Adrenal gland (tissue), 12 donors: ENCODE measurements around the gene PURB. TPM values are rescaled to one million over a fixed set of nuclear protein-coding genes. Genes with fewer than 3 reads are reported as not detected.

Source experiments
- DNase-seq, 7 donors: peaks; one replicate each; pipeline ENCODE4 v3.0.0-alpha.2; 2019 to 2020
- H3K27ac ChIP-seq, 5 donors: fragments of 200-600 bp; sonication (generic) in 4 of 5; 1 replicate in 3 of 5; 2 replicates in 2 of 5; pipeline versions ENCODE4 v1.5.1 to v1.8.0; 2016 to 2020; ENCODE audit warnings: mild to moderate bottlenecking in 1 of 5
- H3K27me3 ChIP-seq: fragments of 200-600 bp; 2 replicates; pipeline ENCODE4 v1.8.0; 2021
- H3K36me3 ChIP-seq, 2 donors: fragments of 200-600 bp; replicated peaks in 1 of 2; 1 replicate in 1 of 2; 2 replicates in 1 of 2; pipeline versions ENCODE4 v1.5.1 to v1.8.0; 2018 to 2022
- H3K4me1 ChIP-seq, 2 donors: fragments of 200-600 bp; replicated peaks in 1 of 2; 1 replicate in 1 of 2; 2 replicates in 1 of 2; pipeline versions ENCODE4 v1.5.1 to v1.8.0; 2018 to 2021
- H3K4me3 ChIP-seq, 4 donors: fragments of 200-600 bp; sonication (generic) in 3 of 4; one replicate each; pipeline ENCODE4 v1.5.1; 2016 to 2018
- H3K9me3 ChIP-seq, 3 donors: fragments of 200-600 bp; sonication (generic) in 1 of 3; replicated peaks in 1 of 3; 1 replicate in 2 of 3; 2 replicates in 1 of 3; pipeline versions ENCODE4 v1.5.1 to v1.8.0; 2016 to 2021
- CTCF ChIP-seq, 6 experiments: fragments of 450-650 bp in 4 of 6; fragments of 200-600 bp in 2 of 6; sonication (generic) in 1 of 6; IDR thresholded peaks; 1 replicate in 5 of 6; 2 replicates in 1 of 6; pipeline versions ENCODE4 v1.5.1 to v1.8.0; 2016 to 2021; ENCODE audit warnings: antibody characterized with exemption in 6 of 6, mild to moderate bottlenecking in 2 of 6, moderate library complexity in 1 of 6
- POLR2A ChIP-seq, 2 donors: fragments of 450-650 bp; IDR thresholded peaks; one replicate each; pipeline ENCODE4 v1.6.1; 2017; ENCODE audit warnings: antibody characterized with exemption in 2 of 2, mild to moderate bottlenecking in 2 of 2, moderate library complexity in 1 of 2
- WGBS, 4 donors: extraction: QIAGEN DNeasy Blood & Tissue Kit in 2 of 4; methylation state at CpG; one replicate each; pipeline versions ENCODE4 v1.1.5 to v1.1.7; 2013 to 2017; 5-methylcytosine and 5-hydroxymethylcytosine counted together
- intact Hi-C, 2 donors: fragments of 100-400 bp; cut with DNase I; formaldehyde crosslinking; loops; one replicate each; pipeline versions ENCODE4 v1.14.1 to v1.15.0; 2022 to 2023
- polyA plus RNA-seq, 3 donors: library from polyadenylated mRNA; stranded (reverse); fragments of 200-250 nt in 2 of 3; fragments of 350-450 nt in 1 of 3; fragmentation: Illumina TruSeq in 1 of 3; extraction: RNeasy Lipid Tissue Mini Kit (QIAGEN cat#74804) in 1 of 3; gene quantifications; one replicate each; pipeline ENCODE4 v1.2.3, GENCODE V29; 2013 to 2014
- total RNA-seq, 9 donors: library from RNA; depleted of rRNA in 4 of 9; stranded (reverse); fragments of >200 nt in 4 of 9; fragments of 120-200 nt in 1 of 9; fragmentation: NEBNext Ultra II Directional in 1 of 9; extraction: Animal tissue kit (Norgen Biotek cat#: 25700) in 1 of 9; gene quantifications; one replicate each; pipeline versions ENCODE4 v1.1.0 to v1.2.4, GENCODE V29; 2013 to 2023
- donor health status: healthy with polysubstance abuse.
- donor health status: Bipolar disorder and iron deficiency.
- donor health status: DM: yes; HTN: yes; CAD: no.
- donor health status: DM: no; HTN: no; CAD: no.
- donor health status: DM: no; HTN: no; CAD: no.
- donor health status: DM: yes; HTN: yes; CAD: no.

The PURB gene
- total and polyA plus RNA-seq, 12 donors: 4.6 to 23.3 (median 14.5) TPM

GRCh38 chr7:44891791-44892190 is 6.5 kb upstream of the PURB start:
- 80 to 100% (median 86%) methylated on average over 1 of the region's 1 CpG for WGBS, 4 donors
- Histone ChIP-seq H3K36me3 (no peaks in the 10 kb centered on the region), H3K27ac (no peak overlapping the region), H3K27me3 (no peaks in the 10 kb centered on the region), H3K4me3 (no peak overlapping the region), H3K9me3 (no peaks in the 10 kb centered on the region), H3K4me1 (peaks cover 5 to 10% of the 10 kb centered on the region in 2 donors)
- intact Hi-C loops: no loop called here
- no peak for TF ChIP-seq CTCF (IDR thresholded peaks at IDR 0.05)
- DNase-seq: no peak

GRCh38 chr7:44891372-44891771 is 6.0 kb upstream of the PURB start:
- Histone ChIP-seq H3K27ac (no peak overlapping the region), H3K4me1 (peaks cover 5 to 14% of the 10 kb centered on the region in 2 donors), H3K36me3 (no peaks in the 10 kb centered on the region), H3K27me3 (no peaks in the 10 kb centered on the region), H3K4me3 (no peak overlapping the region), H3K9me3 (no peaks in the 10 kb centered on the region)
- intact Hi-C loops: no loop called here
- no peak for DNase-seq
- TF ChIP-seq CTCF (IDR thresholded peaks at IDR 0.05) (no peak), POLR2A (IDR thresholded peaks at IDR 0.05) (no peak)
- WGBS, 4 donors: 62 to 87% (median 73%) methylated on average over 2 of the region's 2 CpGs

DNA sequence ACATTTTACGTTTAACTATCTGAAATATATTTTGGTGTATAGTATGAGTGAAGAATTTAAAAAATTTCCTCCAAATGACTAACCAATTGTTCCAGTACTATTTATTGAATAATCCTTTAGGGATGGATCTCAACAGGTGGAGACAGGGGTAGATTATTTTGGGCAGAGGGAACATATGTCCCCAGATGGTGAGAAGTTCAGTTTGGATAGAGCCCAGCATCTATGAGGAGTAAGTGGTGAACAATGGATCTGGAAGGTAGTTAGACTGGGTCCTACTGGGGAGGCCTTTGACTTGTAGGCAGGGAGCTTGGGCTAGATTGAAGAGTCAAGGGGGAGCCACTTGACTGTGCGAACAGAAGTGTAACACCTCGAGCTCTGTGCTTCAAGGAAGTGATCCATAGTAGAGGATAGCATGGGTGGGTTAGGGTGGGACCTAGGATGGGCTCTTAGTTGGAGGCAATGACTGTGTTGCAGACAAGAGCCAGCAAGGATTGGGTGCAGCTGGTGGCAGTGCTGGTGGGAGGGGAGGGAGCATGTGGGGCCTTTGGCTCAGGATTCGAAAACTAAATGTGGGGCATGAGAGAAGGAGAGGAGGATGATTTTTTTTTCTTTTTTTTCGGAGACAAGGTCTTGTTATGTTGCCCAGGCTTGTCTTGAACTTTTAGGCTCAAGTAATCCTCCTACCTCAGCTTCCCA is 3.9 kb upstream of the PURB start:
- intact Hi-C loops: no loop called here
- TF ChIP-seq POLR2A (IDR thresholded peaks at IDR 0.05): no peak
- no peak for TF ChIP-seq CTCF (IDR thresholded peaks at IDR 0.05)
- Histone ChIP-seq H3K9me3 (no peaks in the 10 kb centered on the region), H3K36me3 (no peaks in the 10 kb centered on the region), H3K27me3 (no peaks in the 10 kb centered on the region), H3K4me1 (peaks cover 4 to 14% of the 10 kb centered on the region in 2 donors), H3K4me3 (no peak overlapping the region), H3K27ac (no peak overlapping the region)
- WGBS, 4 donors: 89 to 94% (median 91%) methylated on average over 5 of the region's 5 CpGs
- no peak for DNase-seq

- Histone ChIP-seq H3K4me1 (peaks cover 10 to 34% of the 10 kb centered on the region in 2 donors), H3K36me3 (no peaks in the 10 kb centered on the region), H3K9me3 (no peaks in the 10 kb centered on the region), H3K27me3 (no peaks in the 10 kb centered on the region), H3K27ac (no peak overlapping the region), H3K4me3 (no peak overlapping the region)
- TF ChIP-seq POLR2A (IDR thresholded peaks at IDR 0.05): no peak
- TF ChIP-seq CTCF (IDR thresholded peaks at IDR 0.05): no peak
- DNase-seq: no peak
- intact Hi-C loops: no loop called here
- 81 to 86% (median 83%) methylated on average over 6 of the region's 6 CpGs for WGBS, 4 donors
Observed at GRCh38 chr7:44887293-44887692, 2.0 kb upstream of the PURB start.
